HG03025 (cell line): ENCODE data around the gene PTPRM.

Source experiments
- ATAC-seq: cut with Tn5 transposase; IDR thresholded peaks from one replicate; pipeline ENCODE4 v1.9.1; 2021; ENCODE audit warnings: mild to moderate bottlenecking, moderate library complexity; ENCODE audit not compliant: unreplicated experiment, low FRiP score

The PTPRM gene

GRCh38 chr18:8130096-8130495, 563.0 kb downstream of the PTPRM start:
- no peak for ATAC-seq

- no peak for ATAC-seq
Measured at GRCh38 chr18:8133032-8133431, 565.9 kb downstream of the PTPRM start.

GRCh38 chr18:8133888-8134287, 566.8 kb downstream of the PTPRM start:
- no peak for ATAC-seq

- no peak for ATAC-seq
Measured at GRCh38 chr18:8139127-8139527, 572.0 kb downstream of the PTPRM start.

- ATAC-seq = no peak
Measured at GRCh38 chr18:8139891-8140406, 572.8 kb downstream of the PTPRM start.

- no peak for ATAC-seq
Measured at GRCh38 chr18:8140841-8141501, 573.9 kb downstream of the PTPRM start.

GRCh38 chr18:8142131-8142711, 575.1 kb downstream of the PTPRM start:
- ATAC-seq = no peak

- no peak for ATAC-seq
Measured at GRCh38 chr18:8142932-8143331, 575.8 kb downstream of the PTPRM start.

GRCh38 chr18:8151181-8151580, 584.1 kb downstream of the PTPRM start:
- ATAC-seq = no peak

GRCh38 chr18:8153887-8154583, 586.9 kb downstream of the PTPRM start:
- ATAC-seq = no peak

- ATAC-seq = no peak
Measured at GRCh38 chr18:8162802-8163201, 595.7 kb downstream of the PTPRM start.

- ATAC-seq = no peak
Measured at GRCh38 chr18:8163286-8163959, 596.3 kb downstream of the PTPRM start.

- no peak for ATAC-seq
Measured at GRCh38 chr18:8165095-8165494, 598.0 kb downstream of the PTPRM start.

GRCh38 chr18:8167026-8167425, 599.9 kb downstream of the PTPRM start:
- ATAC-seq = no peak

GRCh38 chr18:8167673-8168072, 600.6 kb downstream of the PTPRM start:
- no peak for ATAC-seq

GRCh38 chr18:8169722-8170121, 602.6 kb downstream of the PTPRM start:
- ATAC-seq = no peak

GRCh38 chr18:8174771-8175170, 607.7 kb downstream of the PTPRM start:
- ATAC-seq = no peak

- no peak for ATAC-seq
Measured at GRCh38 chr18:8175501-8176061, 608.5 kb downstream of the PTPRM start.

- no peak for ATAC-seq
Measured at GRCh38 chr18:8176109-8176508, 609.0 kb downstream of the PTPRM start.

- no peak for ATAC-seq
Measured at GRCh38 chr18:8176554-8176953, 609.4 kb downstream of the PTPRM start.
